ENCODE results near the gene ABHD12. TPM values are rescaled to one million over a fixed set of nuclear protein-coding genes. Genes with fewer than 3 reads are reported as not detected.

The ABHD12 gene
- total and polyA plus RNA-seq, 8 donors: 44.4 to 73.0 (median 57.5) TPM

- Histone ChIP-seq H3K36me3 (peaks cover 0 to 49% (median 6%) of the 10 kb centered on the region in 3 donors), H3K4me3 (no peak overlapping the region), H3K9me3 (no peaks in the 10 kb centered on the region), H3K27ac (no peak overlapping the region), H3K27me3 (no peaks in the 10 kb centered on the region), H3K4me1 (peaks cover 0 to 4% (median 0%) of the 10 kb centered on the region in 3 donors)
- DNase-seq (peak in 5 of 6 donors; percentile 1 to 51 (median 6)), ATAC-seq (no peak), FAIRE-seq (no peak)
- 91 to 93% methylated on average over 17 of the region's 17 CpGs for WGBS, 2 donors
- TF ChIP-seq, protein P1, sequence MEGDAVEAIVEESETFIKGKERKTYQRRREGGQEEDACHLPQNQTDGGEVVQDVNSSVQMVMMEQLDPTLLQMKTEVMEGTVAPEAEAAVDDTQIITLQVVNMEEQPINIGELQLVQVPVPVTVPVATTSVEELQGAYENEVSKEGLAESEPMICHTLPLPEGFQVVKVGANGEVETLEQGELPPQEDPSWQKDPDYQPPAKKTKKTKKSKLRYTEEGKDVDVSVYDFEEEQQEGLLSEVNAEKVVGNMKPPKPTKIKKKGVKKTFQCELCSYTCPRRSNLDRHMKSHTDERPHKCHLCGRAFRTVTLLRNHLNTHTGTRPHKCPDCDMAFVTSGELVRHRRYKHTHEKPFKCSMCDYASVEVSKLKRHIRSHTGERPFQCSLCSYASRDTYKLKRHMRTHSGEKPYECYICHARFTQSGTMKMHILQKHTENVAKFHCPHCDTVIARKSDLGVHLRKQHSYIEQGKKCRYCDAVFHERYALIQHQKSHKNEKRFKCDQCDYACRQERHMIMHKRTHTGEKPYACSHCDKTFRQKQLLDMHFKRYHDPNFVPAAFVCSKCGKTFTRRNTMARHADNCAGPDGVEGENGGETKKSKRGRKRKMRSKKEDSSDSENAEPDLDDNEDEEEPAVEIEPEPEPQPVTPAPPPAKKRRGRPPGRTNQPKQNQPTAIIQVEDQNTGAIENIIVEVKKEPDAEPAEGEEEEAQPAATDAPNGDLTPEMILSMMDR (IDR thresholded peaks at IDR 0.05): no peak
- intact Hi-C loops (cut with DNase I): no loop called here
These were observed 106.5 kb downstream of the ABHD12 start for GRCh38 chr20:25284131-25284601.

- no peak for ATAC-seq
- Histone ChIP-seq H3K27ac (no peak overlapping the region), H3K9me3 (no peaks in the 10 kb centered on the region), H3K4me1 (peaks cover 0 to 4% (median 0%) of the 10 kb centered on the region in 3 donors), H3K27me3 (no peaks in the 10 kb centered on the region), H3K36me3 (peaks cover 0 to 50% (median 6%) of the 10 kb centered on the region in 3 donors), H3K4me3 (no peak overlapping the region)
- WGBS, 2 donors: 89 to 92% methylated on average over 24 of the region's 24 CpGs
- intact Hi-C loops (cut with DNase I): no loop called here
- TF ChIP-seq, protein P1 (IDR thresholded peaks at IDR 0.05): no peak
- FAIRE-seq: no peak
- peak; percentile 1 to 69 (median 15) for DNase-seq
These were observed 107.2 kb downstream of the ABHD12 start for GRCh38 chr20:25283221-25283951.

- Histone ChIP-seq H3K9me3 (no peaks in the 10 kb centered on the region), H3K27me3 (no peaks in the 10 kb centered on the region), H3K4me3 (no peak overlapping the region), H3K36me3 (peaks cover 0 to 48% (median 6%) of the 10 kb centered on the region in 3 donors), H3K27ac (no peak overlapping the region), H3K4me1 (peaks cover 0 to 4% (median 0%) of the 10 kb centered on the region in 3 donors)
- DNase-seq (peak in 5 of 6 donors; percentile 1 to 61 (median 7)), FAIRE-seq (no peak), ATAC-seq (no peak)
- TF ChIP-seq, protein P1 (IDR thresholded peaks at IDR 0.05): no peak
- whole genome bisulfite sequencing, 2 donors: 90% methylated on average over 11 of the region's 11 CpGs
- intact Hi-C loops (cut with DNase I): no loop called here
These were observed 107.8 kb downstream of the ABHD12 start for GRCh38 chr20:25282796-25283195.

GRCh38 chr20:25282034-25282781 lies 108.4 kb downstream of the ABHD12 start:
- Histone ChIP-seq H3K9me3 (no peaks in the 10 kb centered on the region), H3K27ac (no peak overlapping the region), H3K27me3 (no peaks in the 10 kb centered on the region), H3K4me3 (no peak overlapping the region), H3K4me1 (peaks cover 0 to 4% (median 0%) of the 10 kb centered on the region in 3 donors), H3K36me3 (peaks cover 0 to 47% (median 5%) of the 10 kb centered on the region in 3 donors)
- intact Hi-C loops (cut with DNase I): no loop called here
- ATAC-seq (no peak), FAIRE-seq (no peak), DNase-seq (peak in 5 of 6 donors; percentile 1 to 61 (median 9))
- TF ChIP-seq, protein P1 (IDR thresholded peaks at IDR 0.05): no peak
- 91 to 95% methylated on average over 22 of the region's 22 CpGs for WGBS, 2 donors

Measured in pancreas (tissue), 10 donors.